ENCODE data around the gene OXLD1.

GRCh38 chr17:81680150-81680549 is 13.7 kb upstream of the OXLD1 start:
- TF ChIP-seq CTCF (IDR thresholded peaks at IDR 0.05; ENCODE audit: borderline replicate concordance, extremely low read depth, low read length, poor library complexity, severe bottlenecking) (no peak), EZH2 (IDR thresholded peaks at IDR 0.05; ENCODE audit: borderline replicate concordance, low read depth, low read length, severe bottlenecking) (no peak)

Measured in DND-41 (cell line).